Right lobe of liver (tissue), 6 donors: ENCODE results near the gene USP19. TPM values are rescaled to one million over a fixed set of nuclear protein-coding genes. Genes with fewer than 3 reads are reported as not detected.

Experiments used
- ATAC-seq, 4 donors: fragments of 200-7000 bp; cut with Tn5 transposase; one replicate each; pipeline ENCODE4 v1.9.1; 2020; ENCODE audit warnings: mild to moderate bottlenecking in 4 of 4, moderate library complexity in 4 of 4
- DNase-seq, 3 donors: peaks; one replicate each; pipeline ENCODE4 v3.0.0-alpha.2; 2020
- H3K27ac ChIP-seq, 3 donors: fragments of 200-600 bp; one replicate each; pipeline ENCODE4 v1.8.0; 2022
- H3K27me3 ChIP-seq, 2 donors: fragments of 200-600 bp; one replicate each; pipeline ENCODE4 v1.8.0; 2022
- H3K36me3 ChIP-seq, 4 donors: fragments of 200-600 bp; sonication (generic) in 1 of 4; one replicate each; pipeline versions ENCODE4 v1.5.1 to v1.8.0; 2017 to 2022; ENCODE audit warnings: control low read depth in 1 of 4
- H3K4me1 ChIP-seq, 4 donors: fragments of 200-600 bp; sonication (generic) in 1 of 4; one replicate each; pipeline versions ENCODE4 v1.5.1 to v1.8.0; 2017 to 2022; ENCODE audit warnings: control low read depth in 1 of 4
- H3K4me3 ChIP-seq, 3 donors: fragments of 200-600 bp; one replicate each; pipeline ENCODE4 v1.8.0; 2022
- H3K9me3 ChIP-seq, 4 donors: fragments of 200-600 bp; sonication (generic) in 1 of 4; one replicate each; pipeline versions ENCODE4 v1.5.1 to v1.8.0; 2017 to 2022; ENCODE audit warnings: control low read depth in 1 of 4
- CTCF ChIP-seq, 4 donors: fragments of 200-600 bp in 3 of 4; fragments of 450-650 bp in 1 of 4; IDR thresholded peaks; one replicate each; pipeline versions ENCODE4 v1.5.1 to v1.8.0; 2016 to 2022; ENCODE audit warnings: antibody characterized with exemption in 4 of 4, mild to moderate bottlenecking in 2 of 4
- POLR2A ChIP-seq: fragments of 450-650 bp; IDR thresholded peaks from one replicate; pipeline ENCODE4 v1.6.1; 2017; ENCODE audit warnings: antibody characterized with exemption, mild to moderate bottlenecking
- WGBS: methylation state at CpG from one replicate; pipeline ENCODE4 v1.1.6; 2018; ENCODE audit warnings: low coverage, low lambda C conversion rate; ENCODE audit not compliant: insufficient coverage; ENCODE audit errors: missing lambda C conversion rate; 5-methylcytosine and 5-hydroxymethylcytosine counted together
- intact Hi-C, 2 donors: fragments of 100-400 bp; cut with DNase I; formaldehyde crosslinking; loops; one replicate each; pipeline versions ENCODE4 v1.11.2 to v1.14.1; 2022
- total RNA-seq, 6 experiments: library from RNA; depleted of rRNA in 2 of 6; stranded (reverse); fragments of >200 nt in 2 of 6; fragmentation: NEBNext Ultra II Directional in 3 of 6; extraction: Animal tissue kit (Norgen Biotek cat#: 25700) in 3 of 6; gene quantifications; one replicate each; pipeline versions ENCODE4 v1.1.0 to v1.2.4, GENCODE V29; 2016 to 2023
- donor health status: DM: no; HTN: yes; CAD: no.
- donor health status: DM: no; HTN: no; CAD: no.
- donor health status: DM: no; HTN: no; CAD: no.
- donor health status: DM: no; HTN: yes; CAD: no.
- donor health status: DM: no; HTN: yes; CAD: no.

USP19 gene
- total RNA-seq, 6 experiments from 2014 or later: 28.0 to 39.0 (median 34.1) TPM

DNA sequence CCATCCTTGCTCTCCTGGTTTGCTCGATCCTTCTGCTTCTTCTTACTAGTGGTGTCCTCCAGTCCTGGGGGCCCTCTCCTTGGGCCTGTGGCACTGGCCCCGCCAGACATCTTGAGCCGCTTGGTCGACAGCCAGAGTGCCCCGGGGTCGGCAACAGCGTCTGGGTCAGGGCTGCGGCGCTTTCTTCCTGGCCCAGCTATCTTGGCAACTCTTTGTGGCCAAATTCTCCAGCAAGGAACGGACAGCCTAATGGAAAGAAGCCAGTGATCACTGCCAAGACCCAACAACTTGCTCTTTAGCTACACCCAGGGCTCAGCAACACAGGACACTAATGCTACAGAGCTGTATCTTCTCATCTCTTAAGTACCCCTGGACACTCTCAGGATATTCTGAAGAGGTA, 1.6 kb downstream of the USP19 start:
- H3K4me1 ChIP-seq: peaks cover 0 to 11% (median 6%) of the 10 kb centered on the region in 4 donors
- no peak for DNase-seq
- H3K4me3 ChIP-seq: no peak overlapping the region
- WGBS: 54% methylated on average over 2 of the region's 10 CpGs
- no peak for ATAC-seq
- intact Hi-C loops: no loop called here
- H3K9me3 ChIP-seq: no peaks in the 10 kb centered on the region
- H3K36me3 ChIP-seq: peaks cover 15 to 61% (median 32%) of the 10 kb centered on the region in 4 donors
- no peaks in the 10 kb centered on the region for H3K27me3 ChIP-seq
- TF ChIP-seq POLR2A: no peak
- TF ChIP-seq CTCF (IDR thresholded peaks at IDR 0.05): no peak
- no peak overlapping the region for H3K27ac ChIP-seq

DNA sequence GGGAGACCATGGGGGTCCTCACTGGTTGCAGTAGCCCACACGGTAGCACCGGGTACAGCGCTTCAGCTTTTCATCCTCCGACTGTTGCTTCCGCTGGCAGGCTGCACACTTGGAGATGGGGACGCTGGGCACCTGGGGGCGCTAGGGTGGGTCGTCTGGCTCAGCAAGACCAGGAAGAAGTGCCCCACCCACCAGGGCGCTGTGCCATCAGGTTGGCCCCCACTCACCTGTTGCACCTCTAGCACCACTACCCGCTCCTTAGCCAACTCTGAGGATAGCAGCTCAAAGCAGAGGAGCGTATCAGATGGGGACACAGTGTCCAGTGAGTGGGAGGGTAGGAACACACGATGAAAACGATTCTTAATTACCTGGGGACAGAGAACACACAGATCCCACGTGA, 8.4 kb downstream of the USP19 start:
- H3K9me3 ChIP-seq: no peaks in the 10 kb centered on the region
- H3K36me3 ChIP-seq: peaks cover 11 to 98% (median 54%) of the 10 kb centered on the region in 4 donors
- WGBS: 86% methylated on average over 8 of the region's 14 CpGs
- H3K27me3 ChIP-seq: no peaks in the 10 kb centered on the region
- H3K4me3 ChIP-seq: no peak overlapping the region
- ATAC-seq (no peak), DNase-seq (no peak)
- intact Hi-C loops: no loop called here
- H3K4me1 ChIP-seq: no peaks in the 10 kb centered on the region
- no peak for TF ChIP-seq CTCF (IDR thresholded peaks at IDR 0.05)
- TF ChIP-seq POLR2A: no peak
- H3K27ac ChIP-seq: no peak overlapping the region

DNA sequence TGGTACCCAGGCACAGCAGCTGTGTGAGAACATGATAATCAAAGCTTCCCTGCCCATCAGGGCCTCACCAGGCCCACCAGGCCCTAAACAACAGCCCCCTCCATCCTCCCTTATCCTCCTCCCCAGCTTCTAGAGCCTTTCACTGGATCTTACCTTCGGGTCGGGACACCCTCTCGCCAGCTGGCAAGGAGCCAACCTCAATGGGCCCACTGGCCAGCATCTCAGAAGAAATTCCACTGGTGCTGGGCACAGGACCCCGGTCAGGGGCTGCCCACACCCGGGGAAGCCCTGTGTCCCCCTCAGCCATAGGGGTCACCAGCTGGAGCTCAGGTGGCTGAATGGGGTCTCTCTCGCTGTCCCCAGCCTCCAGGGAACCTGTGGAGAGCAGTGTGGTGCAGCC, 9.3 kb downstream of the USP19 start:
- no peak overlapping the region for H3K27ac ChIP-seq
- ATAC-seq (no peak), DNase-seq (no peak)
- no peaks in the 10 kb centered on the region for H3K27me3 ChIP-seq
- H3K4me3 ChIP-seq: no peak overlapping the region
- H3K9me3 ChIP-seq: no peaks in the 10 kb centered on the region
- peaks cover 10 to 90% (median 49%) of the 10 kb centered on the region in 4 donors for H3K36me3 ChIP-seq
- TF ChIP-seq POLR2A: no peak
- no peak for TF ChIP-seq CTCF (IDR thresholded peaks at IDR 0.05)
- intact Hi-C loops: no loop called here
- no peaks in the 10 kb centered on the region for H3K4me1 ChIP-seq
- 66% methylated on average over 5 of the region's 6 CpGs for WGBS

- intact Hi-C loops: no loop called here
- ATAC-seq (no peak), DNase-seq (no peak)
- 89% methylated on average over 9 of the region's 13 CpGs for WGBS
- TF ChIP-seq POLR2A: no peak
- TF ChIP-seq CTCF (IDR thresholded peaks at IDR 0.05): no peak
- no peak overlapping the region for H3K4me3 ChIP-seq
- no peaks in the 10 kb centered on the region for H3K27me3 ChIP-seq
- H3K4me1 ChIP-seq: no peaks in the 10 kb centered on the region
- peaks cover 4 to 84% (median 46%) of the 10 kb centered on the region in 4 donors for H3K36me3 ChIP-seq
- H3K9me3 ChIP-seq: no peaks in the 10 kb centered on the region
- H3K27ac ChIP-seq: no peak overlapping the region
These were observed 9.8 kb downstream of the USP19 start for GRCh38 chr3:49110780-49111179.

GRCh38 chr3:49108346-49108745, 12.3 kb downstream of the USP19 start:
- intact Hi-C loops: no loop called here

More at GRCh38 chr3:49108346-49108745, 12.3 kb downstream of the USP19 start:
- no peak overlapping the region for H3K27ac ChIP-seq
- H3K36me3 ChIP-seq: peaks cover 0 to 60% (median 27%) of the 10 kb centered on the region in 4 donors
- no peaks in the 10 kb centered on the region for H3K9me3 ChIP-seq
- H3K27me3 ChIP-seq: no peaks in the 10 kb centered on the region
- WGBS: no CpG with 5 or more reads among the region's 14 CpGs
- ATAC-seq: no peak
- TF ChIP-seq POLR2A (no peak), CTCF (IDR thresholded peaks at IDR 0.05) (no peak)
- H3K4me3 ChIP-seq: no peak overlapping the region
- peaks cover 0 to 14% (median 0%) of the 10 kb centered on the region in 4 donors for H3K4me1 ChIP-seq
- DNase-seq: no peak
